H1 (cell line): ENCODE data around the gene ELL. TPM values are rescaled to one million over a fixed set of nuclear protein-coding genes. Genes with fewer than 3 reads are reported as not detected.

Experiments used
- CTCF ChIA-PET: fragments of 300-600 bp; sonication (Branson Sonifier 250); formaldehyde crosslinking; loops from one replicate; lab custom pipeline; 2021; ENCODE audit not compliant: partially characterized antibody; lab: Charles Lee
- POLR2A ChIA-PET: fragments of 300-600 bp; sonication (Branson Sonifier 250); formaldehyde crosslinking; loops from one replicate; lab custom pipeline; 2021; ENCODE audit warnings: inconsistent platforms; ENCODE audit not compliant: partially characterized antibody; lab: Charles Lee
- DNase-seq, 2 experiments: peaks; one replicate each; pipeline versions ENCODE4 v3.0.0 to v3.0.0-alpha.2; 2010 to 2022; ENCODE audit warnings: low spot score in 2 of 2, low read depth in 1 of 2, mixed read lengths in 1 of 2
- FAIRE-seq: peaks from 2 replicates; lab custom pipeline; 2011; peaks lifted over from hg19 to GRCh38; lab: Jason Lieb, UNC
- H2AFZ ChIP-seq: 2 replicates; pipeline ENCODE4 v1.8.1; 2012; ENCODE audit warnings: low read length, inconsistent platforms
- H2AK5ac ChIP-seq: 2 replicates; pipeline ENCODE4 v1.6.1; 2013; ENCODE audit warnings: low read depth, low read length
- H2BK120ac ChIP-seq: replicated peaks from 2 replicates; pipeline ENCODE3; 2013; ENCODE audit warnings: low read depth, low read length, inconsistent platforms
- H2BK12ac ChIP-seq: 2 replicates; pipeline ENCODE4 v1.6.1; 2013; ENCODE audit warnings: low read depth, low read length
- H2BK15ac ChIP-seq: 2 replicates; pipeline ENCODE4 v1.6.1; 2013; ENCODE audit warnings: low read length
- H2BK20ac ChIP-seq: 2 replicates; pipeline ENCODE4 v1.6.1; 2013; ENCODE audit warnings: low read length
- H2BK5ac ChIP-seq: 2 replicates; pipeline ENCODE4 v1.6.1; 2013; ENCODE audit warnings: low read depth, low read length
- H3K14ac ChIP-seq: 2 replicates; pipeline ENCODE4 v1.6.1; 2013; ENCODE audit warnings: inconsistent platforms; ENCODE audit not compliant: insufficient read length
- H3K18ac ChIP-seq: 2 replicates; pipeline ENCODE4 v1.6.1; 2013; ENCODE audit warnings: low read length; ENCODE audit errors: extremely low read depth
- H3K23ac ChIP-seq: 2 replicates; pipeline ENCODE4 v1.6.1; 2013; ENCODE audit warnings: inconsistent platforms; ENCODE audit not compliant: insufficient read length
- H3K23me2 ChIP-seq: 2 replicates; pipeline ENCODE4 v1.6.1; 2013; ENCODE audit warnings: low read depth, low read length
- H3K27ac ChIP-seq: 2 replicates; pipeline ENCODE4 v1.6.1; 2011; ENCODE audit warnings: low read depth, low read length, inconsistent platforms
- H3K27me3 ChIP-seq, 4 experiments: replicated peaks in 1 of 4; 1 replicate in 1 of 4; 2 replicates in 3 of 4; pipeline versions ENCODE4 v1.6.1 to v1.8.1; 2011 to 2013; ENCODE audit warnings: low read length in 3 of 4, mild to moderate bottlenecking in 3 of 4, inconsistent platforms in 2 of 4, mixed read lengths in 2 of 4, moderate library complexity in 1 of 4; ENCODE audit not compliant: control insufficient read depth in 3 of 4, insufficient read depth in 3 of 4; ENCODE audit errors: extremely low read depth in 1 of 4
- H3K36me3 ChIP-seq, 4 experiments: 2 replicates each; pipeline versions ENCODE4 v1.6.1 to v1.8.1; 2011 to 2013; ENCODE audit warnings: mild to moderate bottlenecking in 4 of 4, low read length in 3 of 4, moderate library complexity in 2 of 4, control low read depth in 1 of 4, inconsistent platforms in 1 of 4; ENCODE audit not compliant: insufficient read depth in 4 of 4, control insufficient read depth in 2 of 4
- H3K4ac ChIP-seq: replicated peaks from 2 replicates; pipeline ENCODE3; 2013; ENCODE audit warnings: low read length, low read depth, mixed read lengths, inconsistent platforms; ENCODE audit not compliant: insufficient read length
- H3K4me1 ChIP-seq, 4 experiments: replicated peaks in 1 of 4; 1 replicate in 1 of 4; 2 replicates in 3 of 4; pipeline versions ENCODE4 v1.6.1 to v1.8.1; 2011 to 2013; ENCODE audit warnings: low read length in 3 of 4, inconsistent platforms in 2 of 4, mixed read lengths in 1 of 4; ENCODE audit not compliant: insufficient read depth in 4 of 4, control insufficient read depth in 3 of 4
- H3K4me2 ChIP-seq, 2 experiments: 2 replicates each; pipeline versions ENCODE4 v1.6.1 to v1.8.1; 2011 to 2013; ENCODE audit warnings: low read depth in 2 of 2, low read length in 2 of 2, control low read depth in 1 of 2, inconsistent platforms in 1 of 2, mild to moderate bottlenecking in 1 of 2; ENCODE audit not compliant: insufficient read depth in 1 of 2
- H3K4me3 ChIP-seq, 4 experiments: fragments of 200-600, 300-600 bp in 1 of 4; sonication (generic), shearing (Covaris generic), sonication (Bioruptor Twin) in 1 of 4; 2 replicates each; pipeline versions ENCODE4 v1.5.1 to v1.8.1; 2011 to 2016; ENCODE audit warnings: low read length in 4 of 4, low read depth in 3 of 4, control low read depth in 2 of 4, inconsistent platforms in 2 of 4, mild to moderate bottlenecking in 2 of 4, mixed read lengths in 1 of 4, moderate library complexity in 1 of 4; ENCODE audit not compliant: insufficient read depth in 2 of 4; ENCODE audit errors: extremely low read depth in 1 of 4
- H3K56ac ChIP-seq: replicated peaks from 2 replicates; pipeline ENCODE3; 2013; ENCODE audit warnings: low read depth, mild to moderate bottlenecking, mixed read lengths, low read length, inconsistent platforms; ENCODE audit not compliant: insufficient read length
- H3K79me1 ChIP-seq: 2 replicates; pipeline ENCODE4 v1.6.1; 2013; ENCODE audit warnings: low read depth, low read length, control low read depth
- H3K79me2 ChIP-seq, 2 experiments: 2 replicates each; pipeline versions ENCODE4 v1.6.1 to v1.8.1; 2012 to 2013; ENCODE audit warnings: low read length in 2 of 2, mild to moderate bottlenecking in 2 of 2, inconsistent platforms in 1 of 2; ENCODE audit not compliant: insufficient read depth in 2 of 2, control insufficient read depth in 1 of 2
- H3K9ac ChIP-seq, 4 experiments: replicated peaks in 1 of 4; 1 replicate in 1 of 4; 2 replicates in 3 of 4; pipeline versions ENCODE4 v1.6.1 to v1.8.1; 2011 to 2013; ENCODE audit warnings: low read depth in 3 of 4, low read length in 3 of 4, control low read depth in 2 of 4, mild to moderate bottlenecking in 2 of 4, moderate library complexity in 2 of 4, inconsistent platforms in 1 of 4; ENCODE audit errors: extremely low read depth in 1 of 4
- H3K9me3 ChIP-seq, 2 experiments: 2 replicates each; pipeline versions ENCODE4 v1.6.1 to v1.8.1; 2012 to 2013; ENCODE audit warnings: mild to moderate bottlenecking in 2 of 2, moderate library complexity in 2 of 2, control low read depth in 1 of 2, inconsistent platforms in 1 of 2, low read depth in 1 of 2, low read length in 1 of 2, mixed read lengths in 1 of 2; ENCODE audit not compliant: insufficient read depth in 2 of 2
- H4K20me1 ChIP-seq, 2 experiments: replicated peaks in 1 of 2; 2 replicates each; pipeline versions ENCODE3 to v1.8.1; 2011 to 2013; ENCODE audit warnings: inconsistent platforms in 2 of 2, low read length in 2 of 2, mild to moderate bottlenecking in 1 of 2; ENCODE audit not compliant: insufficient read depth in 2 of 2, control insufficient read depth in 1 of 2
- H4K5ac ChIP-seq: 2 replicates; pipeline ENCODE4 v1.6.1; 2013; ENCODE audit warnings: low read length, low read depth, mixed read lengths, inconsistent platforms; ENCODE audit not compliant: insufficient read length
- H4K8ac ChIP-seq: 2 replicates; pipeline ENCODE4 v1.8.0; 2013; ENCODE audit warnings: mild to moderate bottlenecking, moderate library complexity, low read length, inconsistent platforms; ENCODE audit not compliant: insufficient read depth; ENCODE audit errors: extremely low read depth
- H4K91ac ChIP-seq: replicated peaks from 2 replicates; pipeline ENCODE3; 2013; ENCODE audit warnings: low read length, mixed read lengths, inconsistent platforms; ENCODE audit not compliant: insufficient read length
- CBX5 ChIP-seq: fragments of 300-800, 300-1000 bp; sonication (generic); IDR thresholded peaks from 2 replicates; pipeline ENCODE4 v1.7.1; 2016; ENCODE audit warnings: antibody characterized with exemption, low read length, low read depth
- CBX8 ChIP-seq: fragments of 300-800, 300-1000 bp; sonication (generic); IDR thresholded peaks from 2 replicates; pipeline ENCODE4 v1.7.1; 2016; ENCODE audit warnings: low read depth, low read length, borderline replicate concordance
- CHD1 ChIP-seq: IDR thresholded peaks from 2 replicates; pipeline ENCODE4 v1.6.1; 2012; ENCODE audit warnings: low read depth, low read length, improper control_type of control experiment
- CREB1 ChIP-seq: IDR thresholded peaks from 2 replicates; pipeline ENCODE4 v1.6.1; 2012; ENCODE audit warnings: inconsistent platforms
- GABPA ChIP-seq: IDR thresholded peaks from 2 replicates; pipeline ENCODE4 v1.6.1; 2011; ENCODE audit warnings: mild to moderate bottlenecking, low read length, moderate library complexity, borderline replicate concordance; ENCODE audit not compliant: insufficient read depth
- KDM1A ChIP-seq: fragments of 200-600, 300-600 bp; sonication (generic); IDR thresholded peaks from 2 replicates; pipeline ENCODE4 v1.7.1; 2016; ENCODE audit warnings: mild to moderate bottlenecking, low read length, borderline replicate concordance
- MAFK ChIP-seq: IDR thresholded peaks from 2 replicates; pipeline ENCODE4 v1.6.1; 2012; ENCODE audit warnings: low read depth, mild to moderate bottlenecking, improper control_type of control experiment, low read length
- RBBP5 ChIP-seq: IDR thresholded peaks from 2 replicates; pipeline ENCODE4 v1.7.1; 2012; ENCODE audit warnings: low read depth, mild to moderate bottlenecking, inconsistent platforms, low read length, moderate library complexity, borderline replicate concordance
- SIN3A ChIP-seq, 2 experiments: IDR thresholded peaks in 1 of 2; conservative IDR thresholded peaks in 1 of 2; 2 replicates each; pipeline ENCODE4 v1.6.1; 2011 to 2012; ENCODE audit warnings: low read length in 2 of 2, improper control_type of control experiment in 1 of 2, low read depth in 1 of 2, mild to moderate bottlenecking in 1 of 2
- SP1 ChIP-seq: IDR thresholded peaks from 2 replicates; pipeline ENCODE4 v1.6.1; 2011; ENCODE audit warnings: low read depth, low read length
- SRF ChIP-seq: IDR thresholded peaks from 2 replicates; pipeline ENCODE4 v1.6.1; 2011; ENCODE audit warnings: mild to moderate bottlenecking, low read depth, low read length, moderate library complexity
- TAF1 ChIP-seq: IDR thresholded peaks from 2 replicates; pipeline ENCODE4 v1.6.1; 2011; ENCODE audit warnings: mild to moderate bottlenecking, low read depth, low read length
- WGBS, 2 experiments: shearing (Covaris generic) in 1 of 2; methylation state at CpG; one replicate each; pipeline versions ENCODE4 v1.1.6 to v1.1.7; 2013 to 2015; ENCODE audit warnings: low lambda C conversion rate in 2 of 2, mixed read lengths in 2 of 2, inconsistent platforms in 1 of 2, low coverage in 1 of 2, missing lambda C conversion rate in 1 of 2; ENCODE audit not compliant: insufficient replicate concordance in 2 of 2, insufficient coverage in 1 of 2, insufficient read length in 1 of 2; ENCODE audit errors: extremely low coverage in 1 of 2, missing lambda C conversion rate in 1 of 2; 5-methylcytosine and 5-hydroxymethylcytosine counted together
- polyA plus RNA-seq, 7 experiments: library from polyadenylated mRNA; depleted of rRNA in 3 of 7; stranded (reverse) in 5 of 7; unstranded in 2 of 7; fragments of >200 nt in 5 of 7; fragments of 200-250 nt in 2 of 7; gene quantifications; 1 replicate in 5 of 7; 2 replicates in 1 of 7; 4 replicates in 1 of 7; pipeline versions ENCODE4 v1.2.1 to v1.2.3, GENCODE V29; 2011 to 2013; ENCODE audit warnings: missing spikeins in 2 of 7, mixed read lengths in 2 of 7
- total RNA-seq: library from RNA; stranded (reverse); fragmentation: NEBNext Ultra II Directional; extraction: Animal tissue kit (Norgen Biotek cat#: 25700); gene quantifications from 2 replicates; pipeline ENCODE4 v1.2.1, GENCODE V29; 2021
- TF ChIP-seq, protein P1 (sequence below): IDR thresholded peaks from 2 replicates; pipeline ENCODE4 v1.6.1; 2012; ENCODE audit warnings: inconsistent platforms

ELL gene
- total and polyA plus RNA-seq, 2 of the 8 experiments (the other 6 are each of a cell fraction or from before 2014, with no cell fraction given), result 5.2 to 10.5 TPM

DNA sequence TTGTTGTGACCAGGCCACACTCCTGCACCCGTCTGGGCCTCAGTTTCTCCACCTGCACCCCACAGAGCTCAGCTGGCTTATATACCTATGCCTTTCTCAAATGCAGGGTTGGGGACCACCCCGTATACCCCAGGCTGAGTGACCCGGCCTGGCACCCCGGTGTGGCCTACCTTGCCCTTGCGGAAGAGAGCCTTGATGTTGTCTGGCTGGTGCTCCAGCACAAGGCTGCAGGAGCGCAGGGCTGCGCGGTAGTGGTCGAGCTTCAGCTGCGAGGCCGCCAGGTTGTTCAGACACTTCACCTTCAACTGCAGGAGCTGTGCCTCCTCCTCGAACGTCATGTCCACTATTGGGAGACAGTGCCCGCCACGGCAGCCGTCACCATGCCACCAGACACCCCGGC is 15.6 kb upstream of the ELL start:
- Histone ChIP-seq H3K4me1 (0 out of 7 replicates have a peak, but pooled peaks cover 0 to 3% (median 0%) of the 10 kb centered on the region in 4 experiments), H3K36me3 (peaks cover 19 to 71% (median 40%) of the 10 kb centered on the region in 4 experiments)
- TF ChIP-seq RBBP5, result no peak
- no peak for TF ChIP-seq TAF1
- TF ChIP-seq MAFK, result no peak
- TF ChIP-seq CREB1, result no peak
- TF ChIP-seq CHD1, result no peak
- TF ChIP-seq SP1, result no peak
- TF ChIP-seq SIN3A (conservative IDR thresholded peaks at IDR 0.05 in 1 of 2, IDR thresholded peaks at IDR 0.05 in 1 of 2; ENCODE audit: low read depth in 1 of 2, low read length in 2 of 2), result no peak
- no peak for TF ChIP-seq CBX5
- TF ChIP-seq, protein P1, sequence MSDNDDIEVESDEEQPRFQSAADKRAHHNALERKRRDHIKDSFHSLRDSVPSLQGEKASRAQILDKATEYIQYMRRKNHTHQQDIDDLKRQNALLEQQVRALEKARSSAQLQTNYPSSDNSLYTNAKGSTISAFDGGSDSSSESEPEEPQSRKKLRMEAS, result no peak
- no peak for TF ChIP-seq GABPA
- TF ChIP-seq CBX8, result no peak
- no peak for TF ChIP-seq KDM1A
- TF ChIP-seq SRF, result no peak

More for the DNA sequence above, 15.6 kb upstream of the ELL start:
- H3K9ac ChIP-seq, result no peak overlapping the region
- H3K23ac ChIP-seq, result no peak overlapping the region
- no peaks in the 10 kb centered on the region for H3K9me3 ChIP-seq
- no peak overlapping the region for H2AFZ ChIP-seq
- H3K18ac ChIP-seq, result no peak overlapping the region
- FAIRE-seq, result no peak
- no peak overlapping the region for H3K4me2 ChIP-seq
- no peak overlapping the region for H4K91ac ChIP-seq
- no peak overlapping the region for H4K8ac ChIP-seq
- H3K79me1 ChIP-seq, result no peaks in the 10 kb centered on the region; the same call in 1 of the 2 replicates
- H3K4me3 ChIP-seq, result no peak overlapping the region
- POLR2A ChIA-PET, result interaction anchor here (0.6 to 3.5 kb wide), 7 partner anchors 8 to 256 kb away, joined by 3 to 22 read pairs (median 3); partner anchors contain the start of genes ELL and JUND
- H3K4ac ChIP-seq, result no peak overlapping the region
- H2BK15ac ChIP-seq, result no peak overlapping the region
- DNase-seq, result no peak
- H4K20me1 ChIP-seq, result peaks cover 2 to 4% of the 10 kb centered on the region in 2 experiments
- H2BK120ac ChIP-seq, result no peak overlapping the region
- peaks cover 2% of the 10 kb centered on the region for H3K23me2 ChIP-seq
- H4K5ac ChIP-seq, result no peak overlapping the region
- H2BK20ac ChIP-seq, result no peak overlapping the region
- H3K14ac ChIP-seq, result no peak overlapping the region
- H2BK5ac ChIP-seq, result no peak overlapping the region
- H3K56ac ChIP-seq, result no peak overlapping the region
- no peaks in the 10 kb centered on the region for H3K27me3 ChIP-seq
- H3K79me2 ChIP-seq, result peaks cover 0 to 14% of the 10 kb centered on the region in 2 experiments; a peak in 2 of 4 replicates
- H2BK12ac ChIP-seq, result no peak overlapping the region
- no peak overlapping the region for H3K27ac ChIP-seq
- no peak overlapping the region for H2AK5ac ChIP-seq
- CTCF ChIA-PET, result no interaction called here
- 96% methylated on average over 17 of the region's 17 CpGs; no CpG with 5 or more reads in 1 of the 2 experiments for WGBS, 2 experiments
